HCT116 (cell line): ENCODE measurements around the gene DZIP1L. TPM values are rescaled to one million over a fixed set of nuclear protein-coding genes. Genes with fewer than 3 reads are reported as not detected.

Source experiments
- ATAC-seq: fragments of 200-7000 bp; cut with Tn5 transposase; 2 replicates; pipeline ENCODE4 v1.9.1; 2020; ENCODE audit warnings: mild to moderate bottlenecking, moderate library complexity
- BruUV-seq: library from RNA; stranded (reverse); fragments of 400-500 nt; replicated peaks from 2 replicates; lab custom pipeline; 2021; lab: Mats Ljungman, UMichigan
- CTCF ChIA-PET: fragments of 300-600 bp; sonication (Branson Sonifier 250); formaldehyde crosslinking; loops from one replicate; lab custom pipeline; 2021; ENCODE audit warnings: antibody characterized with exemption; lab: Charles Lee
- POLR2A ChIA-PET: fragments of 300-600, 350-600 bp; sonication (Branson Sonifier 250); formaldehyde crosslinking; loops from one replicate; lab custom pipeline; 2021; ENCODE audit warnings: antibody characterized with exemption; lab: Charles Lee
- RAD21 ChIA-PET, 2 experiments: fragments of 300-600 bp; sonication (Branson Sonifier 250); formaldehyde crosslinking; loops; one replicate each; lab custom pipeline; 2023; ENCODE audit warnings: low total read pairs in 2 of 2; ENCODE audit not compliant: uncharacterized antibody in 2 of 2, unreplicated experiment in 2 of 2, low non-redundant PET in 1 of 2; lab: Charles Lee
- DNase-seq: peaks from one replicate; pipeline ENCODE4 v3.0.0-alpha.2; 2010; ENCODE audit warnings: low read depth, low spot score
- H2AFZ ChIP-seq: fragments of 200-600 bp; shearing (Covaris generic), sonication (generic); 2 replicates; pipeline ENCODE4 v1.6.1; 2017; ENCODE audit warnings: low read depth, mixed run types, mixed read lengths, antibody characterized with exemption, low read length; ENCODE audit not compliant: poor library complexity, severe bottlenecking
- H3K27ac ChIP-seq: 2 replicates; pipeline ENCODE4 v1.5.1; 2012; ENCODE audit warnings: low read depth, low read length
- H3K27me3 ChIP-seq: fragments of 200-600 bp; sonication (generic); 2 replicates; pipeline ENCODE4 v1.6.1; 2016; ENCODE audit warnings: mixed run types, low read length, mixed read lengths; ENCODE audit not compliant: insufficient read depth
- H3K36me3 ChIP-seq, 2 experiments: fragments of 200-500 bp in 1 of 2; fragments of 200-600 bp in 1 of 2; sonication (Bioruptor generic) in 1 of 2; sonication (generic) in 1 of 2; 2 replicates each; pipeline versions ENCODE4 v1.5.1 to v1.6.1; 2014 to 2016; ENCODE audit warnings: low read length in 2 of 2, inconsistent platforms in 1 of 2, mixed read lengths in 1 of 2, mixed run types in 1 of 2; ENCODE audit not compliant: insufficient read depth in 2 of 2, control insufficient read depth in 1 of 2
- H3K4me1 ChIP-seq, 2 experiments: fragments of 200-600 bp in 1 of 2; sonication (generic) in 1 of 2; 2 replicates each; pipeline versions ENCODE4 v1.5.1 to v1.6.1; 2012 to 2017; ENCODE audit warnings: low read length in 2 of 2, inconsistent platforms in 1 of 2, mild to moderate bottlenecking in 1 of 2, mixed read lengths in 1 of 2, mixed run types in 1 of 2, moderate library complexity in 1 of 2; ENCODE audit not compliant: insufficient read depth in 2 of 2, control insufficient read depth in 1 of 2
- H3K4me2 ChIP-seq: fragments of 200-600 bp; sonication (generic); 2 replicates; pipeline ENCODE4 v1.6.1; 2017; ENCODE audit warnings: mixed run types, low read length, mixed read lengths
- H3K4me3 ChIP-seq, 2 experiments: fragments of 200-600 bp in 1 of 2; sonication (generic) in 1 of 2; replicated peaks in 1 of 2; 2 replicates each; pipeline ENCODE4 v1.5.1; 2011 to 2016; ENCODE audit warnings: low read length in 2 of 2, control low read depth in 1 of 2, low read depth in 1 of 2, mild to moderate bottlenecking in 1 of 2, mixed read lengths in 1 of 2, mixed run types in 1 of 2
- H3K79me2 ChIP-seq: fragments of 200-600 bp; sonication (generic); 2 replicates; pipeline ENCODE4 v1.6.1; 2017; ENCODE audit warnings: mild to moderate bottlenecking, mixed run types, low read length, moderate library complexity, mixed read lengths; ENCODE audit not compliant: insufficient read depth
- H3K9ac ChIP-seq: fragments of 200-600 bp; sonication (generic); 2 replicates; pipeline ENCODE4 v1.6.1; 2016; ENCODE audit warnings: low read length, mixed read lengths
- H3K9me2 ChIP-seq: fragments of 200-600 bp; sonication (generic), shearing (Covaris generic); 2 replicates; pipeline ENCODE4 v1.6.1; 2017; ENCODE audit warnings: mixed run types, mild to moderate bottlenecking, moderate library complexity; ENCODE audit not compliant: insufficient read depth
- H3K9me3 ChIP-seq, 2 experiments: fragments of 200-500 bp in 1 of 2; fragments of 200-600 bp in 1 of 2; sonication (Bioruptor generic) in 1 of 2; sonication (generic) in 1 of 2; 2 replicates each; pipeline ENCODE4 v1.6.1; 2014 to 2017; ENCODE audit warnings: low read length in 2 of 2, mixed read lengths in 2 of 2, inconsistent platforms in 1 of 2, low read depth in 1 of 2, mild to moderate bottlenecking in 1 of 2, mixed run types in 1 of 2, moderate library complexity in 1 of 2; ENCODE audit not compliant: control insufficient read depth in 1 of 2, insufficient read depth in 1 of 2
- H4K20me1 ChIP-seq: fragments of 200-600 bp; sonication (generic), shearing (Covaris generic); 2 replicates; pipeline ENCODE4 v1.6.1; 2017; ENCODE audit warnings: mixed run types, mild to moderate bottlenecking, moderate library complexity; ENCODE audit not compliant: insufficient read depth
- CBX3 ChIP-seq: IDR thresholded peaks from 2 replicates; pipeline ENCODE4 v1.6.1; 2012; ENCODE audit warnings: low read depth
- CEBPB ChIP-seq: IDR thresholded peaks from 2 replicates; pipeline ENCODE4 v1.6.1; 2012; ENCODE audit warnings: low read depth
- ELF1 ChIP-seq: IDR thresholded peaks from 2 replicates; pipeline ENCODE4 v1.6.1; 2012; ENCODE audit warnings: low read depth, borderline replicate concordance
- EZH2 ChIP-seq: fragments of 200-600 bp; sonication (generic); IDR thresholded peaks from 2 replicates; pipeline ENCODE4 v1.6.1; 2017; ENCODE audit warnings: antibody characterized with exemption, mixed run types
- EZH2phosphoT487 ChIP-seq: fragments of 200-600 bp; IDR thresholded peaks from 2 replicates; pipeline ENCODE4 v1.6.1; 2018; ENCODE audit warnings: antibody characterized with exemption, borderline replicate concordance
- FOSL1 ChIP-seq: IDR thresholded peaks from 2 replicates; pipeline ENCODE4 v1.6.1; 2012; ENCODE audit warnings: low read depth
- JUND ChIP-seq: IDR thresholded peaks from 2 replicates; pipeline ENCODE4 v1.6.1; 2012
- REST ChIP-seq: IDR thresholded peaks from 2 replicates; pipeline ENCODE4 v1.6.1; 2012; ENCODE audit warnings: low read depth
- SIN3A ChIP-seq: IDR thresholded peaks from 2 replicates; pipeline ENCODE4 v1.6.1; 2012; ENCODE audit warnings: low read depth
- SP1 ChIP-seq: IDR thresholded peaks from 2 replicates; pipeline ENCODE4 v1.6.1; 2012; ENCODE audit warnings: low read depth
- TCF7L2 ChIP-seq: IDR thresholded peaks from 2 replicates; pipeline ENCODE4 v1.7.0; 2011; ENCODE audit warnings: borderline replicate concordance, inconsistent platforms; ENCODE audit not compliant: insufficient read depth, insufficient read length; ENCODE audit errors: extremely low read depth
- YY1 ChIP-seq: IDR thresholded peaks from 2 replicates; pipeline ENCODE4 v1.6.1; 2011; ENCODE audit warnings: low read length, low read depth, moderate library complexity, mild to moderate bottlenecking; ENCODE audit not compliant: insufficient replicate concordance; ENCODE audit errors: extremely low read depth
- ZFX ChIP-seq: fragments of 450-650 bp; IDR thresholded peaks from 2 replicates; pipeline ENCODE4 v1.6.1; 2017
- ZNF274 ChIP-seq: fragments of 200-500 bp; sonication (Bioruptor generic); IDR thresholded peaks from 2 replicates; pipeline ENCODE4 v1.6.1; 2014; ENCODE audit warnings: mild to moderate bottlenecking, low read depth, low read length, inconsistent platforms
- intact Hi-C: fragments of 100-400 bp; cut with micrococcal nuclease; formaldehyde crosslinking; loops from 2 replicates; pipeline ENCODE4 v1.10.0; 2022
- total RNA-seq: library from RNA; stranded (reverse); gene quantifications from one replicate; pipeline ENCODE4 v1.2.1, GENCODE V29; 2021; ENCODE audit not compliant: unreplicated experiment
- TF ChIP-seq, protein P1 (sequence below): IDR thresholded peaks from 2 replicates; pipeline ENCODE4 v1.6.1; 2012
- TF ChIP-seq, protein P2 (sequence below): IDR thresholded peaks from 2 replicates; pipeline ENCODE4 v1.6.1; 2011; ENCODE audit warnings: mild to moderate bottlenecking, low read length, moderate library complexity; ENCODE audit not compliant: insufficient replicate concordance; ENCODE audit errors: extremely low read depth

Gene DZIP1L
- total RNA-seq, 1 experiment from 2014 or later, result 9.6 TPM

- ChIA-PET CTCF (no interaction called here), RAD21 (no interaction called here), POLR2A (no interaction called here)
- no TSS peak for BruUV-seq
- Histone ChIP-seq H3K9me2 (no peaks in the 10 kb centered on the region), H3K9ac (no peak overlapping the region), H3K27me3 (no peaks in the 10 kb centered on the region), H3K27ac (no peak overlapping the region), H3K9me3 (no peaks in the 10 kb centered on the region), H3K4me1 (peaks cover 0 to 5% of the 10 kb centered on the region in 2 experiments; a peak in 1 of 4 replicates), H3K36me3 (no peaks in the 10 kb centered on the region), H3K4me2 (no peak overlapping the region), H3K79me2 (no peaks in the 10 kb centered on the region), H4K20me1 (no peaks in the 10 kb centered on the region), H3K4me3 (no peak overlapping the region), H2AFZ (no peak overlapping the region)
- TF ChIP-seq EZH2phosphoT487 (no peak), SP1 (no peak), ZFX (no peak), CBX3 (no peak), FOSL1 (no peak), YY1 (no peak), TCF7L2 (no peak), EZH2 (no peak), CEBPB (no peak), JUND (no peak), SIN3A (no peak)
- TF ChIP-seq, protein P1, sequence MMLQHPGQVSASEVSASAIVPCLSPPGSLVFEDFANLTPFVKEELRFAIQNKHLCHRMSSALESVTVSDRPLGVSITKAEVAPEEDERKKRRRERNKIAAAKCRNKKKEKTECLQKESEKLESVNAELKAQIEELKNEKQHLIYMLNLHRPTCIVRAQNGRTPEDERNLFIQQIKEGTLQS, result no peak
- no peak for DNase-seq
- intact Hi-C loops, result no loop called here
- ATAC-seq, result no peak
These were observed 82.2 kb downstream of the DZIP1L start for GRCh38 chr3:138033202-138033691.

GRCh38 chr3:138032567-138032966 is 82.8 kb downstream of the DZIP1L start:
- no peaks in the 10 kb centered on the region for H3K27me3 ChIP-seq
- H3K27ac ChIP-seq, result no peak overlapping the region
- no peak overlapping the region for H2AFZ ChIP-seq
- no peaks in the 10 kb centered on the region for H3K36me3 ChIP-seq
- BruUV-seq, result no TSS peak
- RAD21 ChIA-PET, result no interaction called here
- no peaks in the 10 kb centered on the region for H3K9me3 ChIP-seq
- POLR2A ChIA-PET, result no interaction called here
- peaks cover 0 to 5% of the 10 kb centered on the region in 2 experiments; a peak in 1 of 4 replicates for H3K4me1 ChIP-seq
- H4K20me1 ChIP-seq, result no peaks in the 10 kb centered on the region
- no peaks in the 10 kb centered on the region for H3K9me2 ChIP-seq
- intact Hi-C loops, result no loop called here
- H3K79me2 ChIP-seq, result no peaks in the 10 kb centered on the region
- DNase-seq (no peak), ATAC-seq (no peak)
- no peak overlapping the region for H3K4me3 ChIP-seq
- CTCF ChIA-PET, result no interaction called here
- no peak overlapping the region for H3K4me2 ChIP-seq
- H3K9ac ChIP-seq, result no peak overlapping the region
- TF ChIP-seq CEBPB (no peak), ELF1 (no peak), TCF7L2 (no peak), EZH2 (no peak), FOSL1 (no peak), REST (no peak), JUND (no peak), ZNF274 (no peak)
- TF ChIP-seq, protein P2, sequence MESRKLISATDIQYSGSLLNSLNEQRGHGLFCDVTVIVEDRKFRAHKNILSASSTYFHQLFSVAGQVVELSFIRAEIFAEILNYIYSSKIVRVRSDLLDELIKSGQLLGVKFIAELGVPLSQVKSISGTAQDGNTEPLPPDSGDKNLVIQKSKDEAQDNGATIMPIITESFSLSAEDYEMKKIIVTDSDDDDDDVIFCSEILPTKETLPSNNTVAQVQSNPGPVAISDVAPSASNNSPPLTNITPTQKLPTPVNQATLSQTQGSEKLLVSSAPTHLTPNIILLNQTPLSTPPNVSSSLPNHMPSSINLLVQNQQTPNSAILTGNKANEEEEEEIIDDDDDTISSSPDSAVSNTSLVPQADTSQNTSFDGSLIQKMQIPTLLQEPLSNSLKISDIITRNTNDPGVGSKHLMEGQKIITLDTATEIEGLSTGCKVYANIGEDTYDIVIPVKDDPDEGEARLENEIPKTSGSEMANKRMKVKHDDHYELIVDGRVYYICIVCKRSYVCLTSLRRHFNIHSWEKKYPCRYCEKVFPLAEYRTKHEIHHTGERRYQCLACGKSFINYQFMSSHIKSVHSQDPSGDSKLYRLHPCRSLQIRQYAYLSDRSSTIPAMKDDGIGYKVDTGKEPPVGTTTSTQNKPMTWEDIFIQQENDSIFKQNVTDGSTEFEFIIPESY, result no peak
